Liver (tissue), 9 donors: ENCODE data around the gene PHLPP1. TPM values are rescaled to one million over a fixed set of nuclear protein-coding genes. Genes with fewer than 3 reads are reported as not detected.

Experiments used
- DNase-seq: peaks from one replicate; pipeline ENCODE4 v3.0.0-alpha.2; 2017; ENCODE audit warnings: low spot score
- H3K27ac ChIP-seq, 2 donors: one replicate each; pipeline ENCODE4 v1.7.0; 2013; ENCODE audit warnings: inconsistent platforms in 2 of 2, low read length in 2 of 2, control low read depth in 1 of 2, low read depth in 1 of 2, mild to moderate bottlenecking in 1 of 2
- H3K27me3 ChIP-seq, 4 donors: one replicate each; pipeline versions ENCODE4 v1.6.1 to v1.7.0; 2013; ENCODE audit warnings: low read length in 3 of 4, inconsistent platforms in 1 of 4, mild to moderate bottlenecking in 1 of 4, moderate library complexity in 1 of 4; ENCODE audit not compliant: control insufficient read depth in 4 of 4, insufficient read depth in 4 of 4
- H3K36me3 ChIP-seq, 4 donors: one replicate each; pipeline versions ENCODE4 v1.6.1 to v1.7.0; 2013; ENCODE audit warnings: low read length in 3 of 4, mild to moderate bottlenecking in 3 of 4, low read depth in 1 of 4, moderate library complexity in 1 of 4; ENCODE audit not compliant: control insufficient read depth in 4 of 4, insufficient read depth in 3 of 4
- H3K4me1 ChIP-seq, 4 donors: one replicate each; pipeline versions ENCODE4 v1.6.1 to v1.7.0; 2013; ENCODE audit warnings: low read length in 3 of 4, mild to moderate bottlenecking in 3 of 4, moderate library complexity in 1 of 4; ENCODE audit not compliant: control insufficient read depth in 4 of 4, insufficient read depth in 4 of 4
- H3K4me3 ChIP-seq, 3 donors: one replicate each; pipeline versions ENCODE4 v1.6.1 to v1.7.0; 2013; ENCODE audit warnings: low read length in 3 of 3, control low read depth in 1 of 3, low read depth in 1 of 3, mild to moderate bottlenecking in 1 of 3
- H3K9ac ChIP-seq, 2 donors: one replicate each; pipeline ENCODE4 v1.7.0; 2013; ENCODE audit warnings: low read length in 2 of 2, mild to moderate bottlenecking in 2 of 2, moderate library complexity in 2 of 2, control low read depth in 1 of 2, low read depth in 1 of 2
- H3K9me3 ChIP-seq, 4 donors: one replicate each; pipeline versions ENCODE4 v1.6.1 to v1.7.0; 2013; ENCODE audit warnings: low read length in 3 of 4; ENCODE audit not compliant: control insufficient read depth in 4 of 4
- ATF3 ChIP-seq: IDR thresholded peaks from 2 replicates; pipeline ENCODE4 v1.6.1; 2016; ENCODE audit warnings: antibody characterized with exemption
- FOXA1 ChIP-seq: IDR thresholded peaks from 2 replicates; pipeline ENCODE4 v1.6.1; 2016; ENCODE audit warnings: antibody characterized with exemption
- FOXA2 ChIP-seq: IDR thresholded peaks from 2 replicates; pipeline ENCODE4 v1.6.1; 2016; ENCODE audit warnings: antibody characterized with exemption
- GABPA ChIP-seq, 2 donors: IDR thresholded peaks in 1 of 2; conservative IDR thresholded peaks in 1 of 2; 2 replicates each; pipeline ENCODE4 v1.6.1; 2016; ENCODE audit warnings: antibody characterized with exemption in 2 of 2, mild to moderate bottlenecking in 1 of 2, moderate library complexity in 1 of 2
- HNF4A ChIP-seq, 2 donors: conservative IDR thresholded peaks; 2 replicates each; pipeline ENCODE4 v1.6.1; 2016; ENCODE audit warnings: antibody characterized with exemption in 2 of 2, mild to moderate bottlenecking in 2 of 2
- HNF4G ChIP-seq: IDR thresholded peaks from 2 replicates; pipeline ENCODE4 v1.6.1; 2016; ENCODE audit warnings: antibody characterized with exemption
- JUND ChIP-seq, 2 donors: IDR thresholded peaks; 2 replicates each; pipeline ENCODE4 v1.6.1; 2016; ENCODE audit warnings: antibody characterized with exemption in 2 of 2
- NR2F2 ChIP-seq: IDR thresholded peaks from 2 replicates; pipeline ENCODE4 v1.6.1; 2016; ENCODE audit warnings: antibody characterized with exemption
- RAD21 ChIP-seq, 2 donors: IDR thresholded peaks; 2 replicates each; pipeline ENCODE4 v1.6.1; 2016; ENCODE audit warnings: antibody characterized with exemption in 2 of 2, mild to moderate bottlenecking in 2 of 2
- REST ChIP-seq: IDR thresholded peaks from 2 replicates; pipeline ENCODE4 v1.6.1; 2016; ENCODE audit warnings: antibody characterized with exemption, mild to moderate bottlenecking
- RXRA ChIP-seq, 2 donors: IDR thresholded peaks; 2 replicates each; pipeline ENCODE4 v1.6.1; 2017 to 2018; ENCODE audit warnings: antibody characterized with exemption in 2 of 2, mild to moderate bottlenecking in 1 of 2
- SP1 ChIP-seq: IDR thresholded peaks from 2 replicates; pipeline ENCODE4 v1.6.1; 2018; ENCODE audit warnings: antibody characterized with exemption, mild to moderate bottlenecking
- TAF1 ChIP-seq: conservative IDR thresholded peaks from 2 replicates; pipeline ENCODE4 v1.6.1; 2016; ENCODE audit warnings: antibody characterized with exemption, mild to moderate bottlenecking
- YY1 ChIP-seq: IDR thresholded peaks from 2 replicates; pipeline ENCODE4 v1.6.1; 2016; ENCODE audit warnings: antibody characterized with exemption, mild to moderate bottlenecking
- ZBTB33 ChIP-seq: IDR thresholded peaks from 2 replicates; pipeline ENCODE4 v1.6.1; 2016; ENCODE audit warnings: antibody characterized with exemption
- WGBS: extraction: QIAGEN DNeasy Blood & Tissue Kit; methylation state at CpG from one replicate; pipeline ENCODE4 v1.1.7; 2013; 5-methylcytosine and 5-hydroxymethylcytosine counted together
- polyA plus RNA-seq, 2 donors: library from polyadenylated mRNA; stranded (reverse) in 1 of 2; unstranded in 1 of 2; fragments of 200-250 nt in 1 of 2; fragments of >200 nt in 1 of 2; fragmentation: Nextera tagmentation in 1 of 2; extraction: Ambion mirVana in 1 of 2; gene quantifications; one replicate each; pipeline versions ENCODE4 v1.2.1 to v1.2.3, GENCODE V29; 2013 to 2015
- total RNA-seq, 2 donors: library from RNA; depleted of rRNA; stranded (reverse); fragments of >200 nt; gene quantifications; one replicate each; pipeline ENCODE4 v1.2.3, GENCODE V29; 2014
- TF ChIP-seq, protein P1 (sequence below): fragments of 150-350 bp; IDR thresholded peaks from 2 replicates; pipeline ENCODE4 v1.5.1; 2017; ENCODE audit warnings: improper control_type of control experiment, low read depth, low read length; ENCODE audit not compliant: missing input control
- donor health status: healthy.
- donor health status: healthy.
- donor health status: healthy.
- donor health status: healthy.
- donor health status: healthy.

The PHLPP1 gene
- total and polyA plus RNA-seq, 4 donors, result 4.2 to 14.5 (median 8.6) TPM

DNA sequence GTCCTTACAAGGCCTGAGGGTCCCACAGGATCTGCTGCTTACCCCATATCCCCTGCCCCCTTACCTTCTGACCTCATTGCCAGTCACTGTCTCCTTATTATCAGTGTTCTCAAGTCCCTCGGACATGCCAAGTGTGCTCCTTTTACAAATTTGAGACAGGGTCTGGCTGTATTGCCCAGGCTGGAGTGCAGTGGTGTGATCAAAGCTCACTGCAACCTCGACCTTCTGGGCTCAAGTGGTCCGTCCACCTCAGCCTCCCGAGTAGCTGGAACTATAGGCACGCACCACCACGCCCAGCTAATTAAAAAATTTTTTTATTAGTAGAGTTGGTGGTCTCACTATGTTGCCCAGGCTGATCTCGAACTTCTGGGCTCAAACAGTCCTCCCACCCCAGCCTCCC lies 141.0 kb downstream of the PHLPP1 start:
- no peak for TF ChIP-seq GABPA (IDR thresholded peaks at IDR 0.05 in 1 of 2, conservative IDR thresholded peaks at IDR 0.05 in 1 of 2)
- TF ChIP-seq JUND (IDR thresholded peaks at IDR 0.05), result no peak
- TF ChIP-seq REST, result no peak
- no peak for TF ChIP-seq HNF4G
- TF ChIP-seq ZBTB33, result no peak
- no peak for TF ChIP-seq RAD21 (IDR thresholded peaks at IDR 0.05)
- TF ChIP-seq NR2F2, result no peak
- no peak for TF ChIP-seq SP1
- TF ChIP-seq TAF1, result no peak
- no peak for TF ChIP-seq ATF3
- Histone ChIP-seq H3K9ac (no peak overlapping the region), H3K9me3 (no peaks in the 10 kb centered on the region), H3K4me3 (no peak overlapping the region), H3K27ac (no peak overlapping the region), H3K27me3 (no peaks in the 10 kb centered on the region), H3K36me3 (no peaks in the 10 kb centered on the region), H3K4me1 (no peaks in the 10 kb centered on the region)
- WGBS, result 97% methylated on average over 7 of the region's 7 CpGs
- DNase-seq, result no peak

- H3K4me3 ChIP-seq, result no peak overlapping the region
- no peak for DNase-seq
- no peak overlapping the region for H3K9ac ChIP-seq
- no peaks in the 10 kb centered on the region for H3K27me3 ChIP-seq
- no peaks in the 10 kb centered on the region for H3K4me1 ChIP-seq
- no peak overlapping the region for H3K27ac ChIP-seq
- H3K36me3 ChIP-seq, result no peaks in the 10 kb centered on the region
- no peaks in the 10 kb centered on the region for H3K9me3 ChIP-seq
- 85% methylated on average over 2 of the region's 2 CpGs for WGBS
- no peak for TF ChIP-seq HNF4A (conservative IDR thresholded peaks at IDR 0.05)
- no peak for TF ChIP-seq TAF1
- no peak for TF ChIP-seq FOXA2
- TF ChIP-seq HNF4G, result no peak
- no peak for TF ChIP-seq NR2F2
- no peak for TF ChIP-seq REST
- no peak for TF ChIP-seq RAD21 (IDR thresholded peaks at IDR 0.05)
- TF ChIP-seq ZBTB33, result no peak
- no peak for TF ChIP-seq FOXA1
- TF ChIP-seq GABPA (IDR thresholded peaks at IDR 0.05 in 1 of 2, conservative IDR thresholded peaks at IDR 0.05 in 1 of 2), result no peak
- TF ChIP-seq YY1, result no peak
- no peak for TF ChIP-seq RXRA (IDR thresholded peaks at IDR 0.05)
- no peak for TF ChIP-seq SP1
- no peak for TF ChIP-seq ATF3
- TF ChIP-seq JUND (IDR thresholded peaks at IDR 0.05), result no peak
- TF ChIP-seq, protein P1, sequence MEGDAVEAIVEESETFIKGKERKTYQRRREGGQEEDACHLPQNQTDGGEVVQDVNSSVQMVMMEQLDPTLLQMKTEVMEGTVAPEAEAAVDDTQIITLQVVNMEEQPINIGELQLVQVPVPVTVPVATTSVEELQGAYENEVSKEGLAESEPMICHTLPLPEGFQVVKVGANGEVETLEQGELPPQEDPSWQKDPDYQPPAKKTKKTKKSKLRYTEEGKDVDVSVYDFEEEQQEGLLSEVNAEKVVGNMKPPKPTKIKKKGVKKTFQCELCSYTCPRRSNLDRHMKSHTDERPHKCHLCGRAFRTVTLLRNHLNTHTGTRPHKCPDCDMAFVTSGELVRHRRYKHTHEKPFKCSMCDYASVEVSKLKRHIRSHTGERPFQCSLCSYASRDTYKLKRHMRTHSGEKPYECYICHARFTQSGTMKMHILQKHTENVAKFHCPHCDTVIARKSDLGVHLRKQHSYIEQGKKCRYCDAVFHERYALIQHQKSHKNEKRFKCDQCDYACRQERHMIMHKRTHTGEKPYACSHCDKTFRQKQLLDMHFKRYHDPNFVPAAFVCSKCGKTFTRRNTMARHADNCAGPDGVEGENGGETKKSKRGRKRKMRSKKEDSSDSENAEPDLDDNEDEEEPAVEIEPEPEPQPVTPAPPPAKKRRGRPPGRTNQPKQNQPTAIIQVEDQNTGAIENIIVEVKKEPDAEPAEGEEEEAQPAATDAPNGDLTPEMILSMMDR, result no peak
Observed at GRCh38 chr18:62857263-62857976, 142.1 kb downstream of the PHLPP1 start.
